BJ (cell line): ENCODE results near the gene LLGL1. TPM values are rescaled to one million over a fixed set of nuclear protein-coding genes. Genes with fewer than 3 reads are reported as not detected.

Experiments used
- CTCF ChIA-PET: fragments of 350-600 bp; formaldehyde crosslinking; extraction: SDS; loops from one replicate; lab custom pipeline; 2021; ENCODE audit warnings: antibody characterized with exemption, inconsistent platforms; lab: Yijun Ruan, JAX
- POLR2A ChIA-PET: fragments of 300-600 bp; sonication (Branson Sonifier 250); formaldehyde crosslinking; extraction: SDS; loops from one replicate; lab custom pipeline; 2021; ENCODE audit warnings: antibody characterized with exemption; lab: Charles Lee
- DNase-seq: peaks from one replicate; pipeline ENCODE4 v3.0.0-alpha.2; 2011; ENCODE audit warnings: low read depth
- H3K27me3 ChIP-seq: 2 replicates; pipeline ENCODE4 v1.6.0; 2011; ENCODE audit warnings: low read length; ENCODE audit not compliant: control insufficient read depth, insufficient read depth
- H3K36me3 ChIP-seq: 2 replicates; pipeline ENCODE4 v1.5.1; 2011; ENCODE audit warnings: low read length; ENCODE audit not compliant: control insufficient read depth, insufficient read depth
- H3K4me3 ChIP-seq: 2 replicates; pipeline ENCODE4 v1.5.1; 2011; ENCODE audit warnings: low read depth, mild to moderate bottlenecking, control low read depth, low read length
- CTCF ChIP-seq: IDR thresholded peaks from 2 replicates; pipeline ENCODE4 v1.5.1; 2011; ENCODE audit warnings: low read depth, mild to moderate bottlenecking, control low read depth, inconsistent platforms, low read length, moderate library complexity; ENCODE audit not compliant: insufficient read depth
- polyA plus RNA-seq: library from polyadenylated mRNA; depleted of rRNA; stranded (reverse); fragments of >200 nt; gene quantifications from 2 replicates; pipeline ENCODE4 v1.2.3, GENCODE V29; 2011

LLGL1 gene
- polyA plus RNA-seq, 1 experiment = 38.9 TPM

- Histone ChIP-seq H3K4me3 (no peak overlapping the region), H3K36me3 (peaks cover 67% of the 10 kb centered on the region), H3K27me3 (no peaks in the 10 kb centered on the region)
- TF ChIP-seq CTCF = no peak
- POLR2A ChIA-PET = no interaction called here
- CTCF ChIA-PET = interaction anchor here (0.7 to 2.9 kb wide), 8 partner anchors 9 to 100 kb away, joined by 3 to 20 read pairs (median 5); partner anchors contain the start of gene MIEF2
- DNase-seq = no peak
Observed at GRCh38 chr17:18246880-18247612, 21.6 kb downstream of the LLGL1 start.

- ChIA-PET CTCF (interaction anchor here (0.7 to 2.9 kb wide), 8 partner anchors 9 to 101 kb away, joined by 3 to 20 read pairs (median 5); partner anchors contain the start of gene MIEF2), POLR2A (no interaction called here)
- TF ChIP-seq CTCF = no peak
- peaks cover 70% of the 10 kb centered on the region for H3K36me3 ChIP-seq
- DNase-seq = no peak
- no peak overlapping the region for H3K4me3 ChIP-seq
- no peaks in the 10 kb centered on the region for H3K27me3 ChIP-seq
Observed at GRCh38 chr17:18247613-18248001, 22.2 kb downstream of the LLGL1 start.

GRCh38 chr17:18248300-18248731 lies 22.9 kb downstream of the LLGL1 start:
- peak; percentile 79 for TF ChIP-seq CTCF
- Histone ChIP-seq H3K27me3 (no peaks in the 10 kb centered on the region), H3K36me3 (peaks cover 74% of the 10 kb centered on the region), H3K4me3 (no peak overlapping the region)
- POLR2A ChIA-PET = no interaction called here
- no peak for DNase-seq
- CTCF ChIA-PET = interaction anchor here (0.9 to 2.9 kb wide), 7 partner anchors 8 to 53 kb away, joined by 4 to 20 read pairs (median 5); no protein-coding TSS in a partner anchor

- Histone ChIP-seq H3K27me3 (no peaks in the 10 kb centered on the region), H3K4me3 (no peak overlapping the region), H3K36me3 (peaks cover 74% of the 10 kb centered on the region)
- POLR2A ChIA-PET = no interaction called here
- CTCF ChIA-PET = interaction anchor here (1.2 to 2.9 kb wide), 4 partner anchors 8 to 20 kb away, joined by 4 to 20 read pairs (median 8); no protein-coding TSS in a partner anchor
- no peak for DNase-seq
- no peak for TF ChIP-seq CTCF
Observed at GRCh38 chr17:18248811-18249210, 23.4 kb downstream of the LLGL1 start.

GRCh38 chr17:18250259-18250658 lies 24.8 kb downstream of the LLGL1 start:
- CTCF ChIA-PET = interaction anchor here (1.9 kb wide), 1 partner anchor 19 kb away, joined by 5 read pairs; no protein-coding TSS in a partner anchor
- H3K36me3 ChIP-seq = peaks cover 81% of the 10 kb centered on the region
- H3K4me3 ChIP-seq = no peak overlapping the region
- no peak for DNase-seq
- H3K27me3 ChIP-seq = no peaks in the 10 kb centered on the region
- POLR2A ChIA-PET = no interaction called here
- TF ChIP-seq CTCF = no peak
